Osteocyte (in vitro differentiated cells): ENCODE results near the gene NASP. TPM values are rescaled to one million over a fixed set of nuclear protein-coding genes. Genes with fewer than 3 reads are reported as not detected.

Experiments
- DNase-seq: peaks from one replicate; pipeline ENCODE4 v3.0.0; 2021; ENCODE audit warnings: mixed read lengths; ENCODE audit not compliant: unreplicated experiment; ENCODE audit errors: extremely low spot score
- H3K27ac Mint-ChIP-seq: one replicate; pipeline ENCODE4 v1.8.0; 2021; ENCODE audit warnings: mild to moderate bottlenecking, mixed read lengths; ENCODE audit not compliant: unreplicated experiment
- H3K27me3 Mint-ChIP-seq: one replicate; pipeline ENCODE4 v1.8.0; 2021; ENCODE audit warnings: mixed read lengths; ENCODE audit not compliant: unreplicated experiment
- H3K36me3 Mint-ChIP-seq: one replicate; pipeline ENCODE4 v1.8.0; 2021; ENCODE audit warnings: mixed read lengths; ENCODE audit not compliant: unreplicated experiment
- H3K4me1 Mint-ChIP-seq: one replicate; pipeline ENCODE4 v1.8.0; 2021; ENCODE audit warnings: mixed read lengths; ENCODE audit not compliant: unreplicated experiment
- H3K4me3 Mint-ChIP-seq: one replicate; pipeline ENCODE4 v1.8.0; 2021; ENCODE audit warnings: mild to moderate bottlenecking, moderate library complexity, mixed read lengths; ENCODE audit not compliant: unreplicated experiment
- H3K9me3 Mint-ChIP-seq: one replicate; pipeline ENCODE4 v1.8.0; 2021; ENCODE audit warnings: mixed read lengths; ENCODE audit not compliant: unreplicated experiment
- total RNA-seq: library from RNA; stranded (reverse); gene quantifications from 2 replicates; pipeline ENCODE4 v1.2.1, GENCODE V29; 2021
- TF ChIP-seq, protein P1 (sequence below): fragments of 200-600 bp; sonication (generic); IDR thresholded peaks from 2 replicates; pipeline ENCODE4 v1.5.0; 2021; ENCODE audit warnings: antibody characterized with exemption, mild to moderate bottlenecking, moderate library complexity

NASP gene
- total RNA-seq, 1 donor from 2014 or later, result 72.5 TPM

DNA sequence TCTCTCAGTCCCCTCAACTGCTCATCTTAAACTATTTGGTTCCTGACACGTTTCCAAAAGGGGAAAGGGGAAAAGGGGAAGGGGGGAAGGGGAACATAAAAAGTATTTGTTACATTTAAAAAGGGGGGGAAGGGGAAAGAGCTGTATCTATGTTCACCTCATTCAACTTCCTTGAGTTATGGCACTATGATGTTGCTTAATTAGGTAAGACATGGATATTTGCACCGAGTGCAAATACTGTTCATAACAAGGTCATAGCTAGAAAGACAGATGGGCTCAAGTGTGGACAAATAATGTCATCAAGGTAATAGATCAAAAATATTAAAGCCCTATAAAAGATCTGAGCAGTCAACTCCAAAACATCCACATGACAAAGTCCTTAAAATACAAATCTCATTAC lies 76.5 kb downstream of the NASP start:
- TF ChIP-seq, protein P1, sequence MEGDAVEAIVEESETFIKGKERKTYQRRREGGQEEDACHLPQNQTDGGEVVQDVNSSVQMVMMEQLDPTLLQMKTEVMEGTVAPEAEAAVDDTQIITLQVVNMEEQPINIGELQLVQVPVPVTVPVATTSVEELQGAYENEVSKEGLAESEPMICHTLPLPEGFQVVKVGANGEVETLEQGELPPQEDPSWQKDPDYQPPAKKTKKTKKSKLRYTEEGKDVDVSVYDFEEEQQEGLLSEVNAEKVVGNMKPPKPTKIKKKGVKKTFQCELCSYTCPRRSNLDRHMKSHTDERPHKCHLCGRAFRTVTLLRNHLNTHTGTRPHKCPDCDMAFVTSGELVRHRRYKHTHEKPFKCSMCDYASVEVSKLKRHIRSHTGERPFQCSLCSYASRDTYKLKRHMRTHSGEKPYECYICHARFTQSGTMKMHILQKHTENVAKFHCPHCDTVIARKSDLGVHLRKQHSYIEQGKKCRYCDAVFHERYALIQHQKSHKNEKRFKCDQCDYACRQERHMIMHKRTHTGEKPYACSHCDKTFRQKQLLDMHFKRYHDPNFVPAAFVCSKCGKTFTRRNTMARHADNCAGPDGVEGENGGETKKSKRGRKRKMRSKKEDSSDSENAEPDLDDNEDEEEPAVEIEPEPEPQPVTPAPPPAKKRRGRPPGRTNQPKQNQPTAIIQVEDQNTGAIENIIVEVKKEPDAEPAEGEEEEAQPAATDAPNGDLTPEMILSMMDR, result no peak
- H3K36me3 Mint-ChIP-seq, result peaks cover 44% of the 10 kb centered on the region
- no peaks in the 10 kb centered on the region for H3K9me3 Mint-ChIP-seq
- peaks cover 5% of the 10 kb centered on the region for H3K4me1 Mint-ChIP-seq
- no peak for DNase-seq
- no peak overlapping the region for H3K27ac Mint-ChIP-seq
- H3K4me3 Mint-ChIP-seq, result no peak overlapping the region
- no peaks in the 10 kb centered on the region for H3K27me3 Mint-ChIP-seq

GRCh38 chr1:45666836-45667235 lies 83.0 kb downstream of the NASP start:
- no peak overlapping the region for H3K27ac Mint-ChIP-seq
- H3K36me3 Mint-ChIP-seq, result peaks cover 6% of the 10 kb centered on the region
- no peaks in the 10 kb centered on the region for H3K27me3 Mint-ChIP-seq
- H3K4me1 Mint-ChIP-seq, result peaks cover 30% of the 10 kb centered on the region
- TF ChIP-seq, protein P1, result no peak
- no peak for DNase-seq
- H3K4me3 Mint-ChIP-seq, result no peak overlapping the region
- no peaks in the 10 kb centered on the region for H3K9me3 Mint-ChIP-seq

- DNase-seq, result no peak
- TF ChIP-seq, protein P1, result no peak
- Mint-ChIP-seq H3K27ac (no peak overlapping the region), H3K4me1 (peaks cover 32% of the 10 kb centered on the region), H3K4me3 (no peak overlapping the region), H3K27me3 (no peaks in the 10 kb centered on the region), H3K36me3 (peaks cover 6% of the 10 kb centered on the region), H3K9me3 (no peaks in the 10 kb centered on the region)
Measured at GRCh38 chr1:45667321-45668111, 83.7 kb downstream of the NASP start.

Other genes starting within 250 kb of the NASP start
- gene TOE1, start 243.9 kb upstream of the NASP start, total RNA-seq, result 8.5 and 8.6 TPM in 2 replicates
- 19.9 and 25.1 TPM in 2 replicates for gene MUTYH, start 243.6 kb upstream of the NASP start, total RNA-seq
- gene TESK2, start 92.9 kb upstream of the NASP start, total RNA-seq, result 2.7 and 4.1 TPM in 2 replicates
- 1.6 and 1.8 TPM in 2 replicates for gene CCDC163, start 84.0 kb upstream of the NASP start, total RNA-seq
- 6.7 and 6.9 TPM in 2 replicates for gene MMACHC, start 83.7 kb upstream of the NASP start, total RNA-seq
- gene PRDX1, start 62.2 kb upstream of the NASP start, total RNA-seq, result 291 and 292 TPM in 2 replicates
- gene AKR1A1, start 33.2 kb upstream of the NASP start, total RNA-seq, result 175 TPM in 2 replicates
- 2.2 and 2.4 TPM in 2 replicates for gene CCDC17, start 40.0 kb downstream of the NASP start, total RNA-seq
- gene GPBP1L1, start 102.5 kb downstream of the NASP start, total RNA-seq, result 87.2 and 96.0 TPM in 2 replicates
- 20.0 and 23.1 TPM in 2 replicates for gene TMEM69, start 104.1 kb downstream of the NASP start, total RNA-seq
- 21.9 and 24.9 TPM in 2 replicates for gene IPP, start 166.6 kb downstream of the NASP start, total RNA-seq
- gene MAST2, start 219.6 kb downstream of the NASP start, total RNA-seq, result 63.9 and 65.4 TPM in 2 replicates